SJCRH30 (cell line): Measurements from ENCODE around the gene PTGES3. TPM values are rescaled to one million over a fixed set of nuclear protein-coding genes. Genes with fewer than 3 reads are reported as not detected.

Experiments
- total RNA-seq: library from RNA; depleted of rRNA; stranded (reverse); fragments of >200 nt; shearing (Covaris generic); gene quantifications from 2 replicates; pipeline ENCODE4 v1.2.3, GENCODE V29; 2014; rRNA removed

Gene PTGES3
- total RNA-seq, 1 experiment from 2014 or later: 251 TPM

Other genes with a start within 250 kb of the PTGES3 start
- 32.3 and 36.2 TPM in 2 replicates for gene TIMELESS, start 238.9 kb downstream of the PTGES3 start, total RNA-seq
- gene MIP, start 233.6 kb downstream of the PTGES3 start, total RNA-seq: not detected in 2 replicates
- 3.0 and 3.7 TPM in 2 replicates for gene SPRYD4, start 219.7 kb downstream of the PTGES3 start, total RNA-seq
- gene GLS2, start 200.1 kb downstream of the PTGES3 start, total RNA-seq: not detected in 2 replicates
- 9.3 and 9.4 TPM in 2 replicates for gene RBMS2, start 166.5 kb downstream of the PTGES3 start, total RNA-seq
- 34.2 and 42.9 TPM in 2 replicates for gene BAZ2A, start 58.0 kb downstream of the PTGES3 start, total RNA-seq
- gene ATP5F1B, start 42.3 kb downstream of the PTGES3 start, total RNA-seq: 698 and 730 TPM in 2 replicates
- 2,251 and 2,266 TPM in 2 replicates for gene NACA, start 37.0 kb upstream of the PTGES3 start, total RNA-seq
- gene PRIM1, start 64.0 kb upstream of the PTGES3 start, total RNA-seq: 47.3 and 52.3 TPM in 2 replicates
- 0.43 and 0.73 TPM in 2 replicates for gene HSD17B6, start 75.0 kb upstream of the PTGES3 start, total RNA-seq
- not detected in 2 replicates for gene SDR9C7, start 246.1 kb upstream of the PTGES3 start, total RNA-seq